GM12878 (cell line): Measurements from ENCODE around the gene C22orf15. TPM values are rescaled to one million over a fixed set of nuclear protein-coding genes. Genes with fewer than 3 reads are reported as not detected.

Experiments used
- ATAC-seq: fragments of 200-7000 bp; cut with Tn5 transposase; 3 replicates; pipeline ENCODE4 v1.9.1; 2020; ENCODE audit warnings: mild to moderate bottlenecking, moderate library complexity
- BruUV-seq: library from RNA; stranded (reverse); fragments of 400-500 nt; replicated peaks from 2 replicates; lab custom pipeline; 2021; lab: Mats Ljungman, UMichigan
- CTCF ChIA-PET: fragments of 300-600 bp; sonication (Branson Sonifier 250); formaldehyde crosslinking; extraction: SDS; loops from one replicate; lab custom pipeline; 2021; ENCODE audit warnings: inconsistent platforms; lab: Yijun Ruan, JAX
- POLR2A ChIA-PET: fragments of 350-600 bp; formaldehyde crosslinking; extraction: SDS; loops from one replicate; lab custom pipeline; 2021; ENCODE audit warnings: inconsistent platforms; lab: Charles Lee
- RAD21 ChIA-PET: fragments of 300-600 bp; sonication (Branson Sonifier 250); formaldehyde crosslinking; loops from one replicate; lab custom pipeline; 2023; ENCODE audit warnings: antibody characterized with exemption; ENCODE audit not compliant: unreplicated experiment; lab: Charles Lee
- SMC1A ChIA-PET: fragments of 300-600 bp; sonication (Branson Sonifier 250); formaldehyde crosslinking; loops from one replicate; lab custom pipeline; 2023; ENCODE audit not compliant: unreplicated experiment, uncharacterized antibody; lab: Charles Lee
- DNase-seq: peaks from one replicate; pipeline ENCODE4 v3.0.0-alpha.2; 2011; ENCODE audit warnings: low read depth, low spot score
- FAIRE-seq: peaks from 3 replicates; lab custom pipeline; 2011; peaks lifted over from hg19 to GRCh38; lab: Jason Lieb, UNC
- H2AFZ ChIP-seq: 2 replicates; pipeline ENCODE4 v1.6.0; 2011; ENCODE audit warnings: low read depth, low read length, control low read depth; ENCODE audit not compliant: control insufficient read depth
- H3K27ac ChIP-seq: 2 replicates; pipeline ENCODE4 v1.5.1; 2011; ENCODE audit warnings: control low read depth; ENCODE audit not compliant: control insufficient read depth, insufficient read depth
- H3K27me3 ChIP-seq, 2 experiments: replicated peaks in 1 of 2; 2 replicates each; pipeline versions ENCODE4 v1.6.0 to v1.6.1; 2011; ENCODE audit warnings: low read length in 1 of 2; ENCODE audit not compliant: control insufficient read depth in 2 of 2, insufficient read depth in 2 of 2
- H3K36me3 ChIP-seq, 2 experiments: 2 replicates each; pipeline ENCODE4 v1.5.1; 2011; ENCODE audit warnings: low read length in 1 of 2; ENCODE audit not compliant: control insufficient read depth in 2 of 2, insufficient read depth in 2 of 2
- H3K4me1 ChIP-seq: 2 replicates; pipeline ENCODE4 v1.6.1; 2011; ENCODE audit warnings: mild to moderate bottlenecking, low read length, moderate library complexity, mixed read lengths; ENCODE audit not compliant: control insufficient read depth, insufficient read depth
- H3K4me2 ChIP-seq: 2 replicates; pipeline ENCODE4 v1.6.0; 2011; ENCODE audit warnings: control low read depth; ENCODE audit not compliant: control insufficient read depth, insufficient read depth
- H3K4me3 ChIP-seq: fragments of 200-600 bp; sonication (generic); 2 replicates; pipeline ENCODE4 v1.5.1; 2016
- H3K79me2 ChIP-seq: 2 replicates; pipeline ENCODE4 v1.6.0; 2011; ENCODE audit warnings: low read length; ENCODE audit not compliant: control insufficient read depth, insufficient read depth
- H3K9ac ChIP-seq: 2 replicates; pipeline ENCODE4 v1.8.0; 2011; ENCODE audit warnings: low read length, control low read depth, mixed read lengths; ENCODE audit not compliant: control insufficient read depth, insufficient read depth
- H3K9me3 ChIP-seq: replicated peaks from 3 replicates; pipeline ENCODE4 v1.5.1; 2011; ENCODE audit warnings: mild to moderate bottlenecking, low read length; ENCODE audit not compliant: control insufficient read depth, insufficient read depth
- H4K20me1 ChIP-seq: 2 replicates; pipeline ENCODE4 v1.6.0; 2011; ENCODE audit not compliant: control insufficient read depth, insufficient read depth
- BRCA1 ChIP-seq: IDR thresholded peaks from 2 replicates; pipeline ENCODE4 v1.6.1; 2011; ENCODE audit warnings: low read depth, low read length, improper control_type of control experiment
- CTCF ChIP-seq, 3 experiments: IDR thresholded peaks in 2 of 3; conservative IDR thresholded peaks in 1 of 3; 2 replicates each; pipeline ENCODE4 v1.5.1; 2011; ENCODE audit warnings: low read depth in 3 of 3, low read length in 3 of 3, mild to moderate bottlenecking in 3 of 3, control low read depth in 2 of 3, moderate library complexity in 2 of 3, inconsistent platforms in 1 of 3, mixed read lengths in 1 of 3; ENCODE audit not compliant: control insufficient read depth in 2 of 3, insufficient read depth in 1 of 3; ENCODE audit errors: extremely low read depth in 1 of 3
- E2F8 ChIP-seq: fragments of 450-650 bp; IDR thresholded peaks from 2 replicates; pipeline ENCODE4 v1.6.1; 2018; ENCODE audit warnings: mild to moderate bottlenecking, low read depth, moderate library complexity; ENCODE audit not compliant: partially characterized antibody
- ELK1 ChIP-seq: IDR thresholded peaks from 2 replicates; pipeline ENCODE4 v1.6.1; 2012; ENCODE audit warnings: low read depth, low read length, improper control_type of control experiment
- NFIC ChIP-seq: IDR thresholded peaks from 2 replicates; pipeline ENCODE4 v1.6.1; 2012; ENCODE audit warnings: low read depth, mild to moderate bottlenecking, inconsistent platforms, low read length, moderate library complexity
- PRDM15 ChIP-seq: fragments of 450-650 bp; formaldehyde crosslinking; IDR thresholded peaks from 2 replicates; pipeline ENCODE4 v1.4.0; 2020; ENCODE audit warnings: mild to moderate bottlenecking, moderate library complexity
- SIN3A ChIP-seq: IDR thresholded peaks from 2 replicates; pipeline ENCODE4 v1.6.1; 2012; ENCODE audit warnings: low read depth, low read length, improper control_type of control experiment
- ZNF592 ChIP-seq: fragments of 450-650 bp; IDR thresholded peaks from 2 replicates; pipeline ENCODE4 v1.6.1; 2017; ENCODE audit warnings: mild to moderate bottlenecking, moderate library complexity
- ZNF622 ChIP-seq: fragments of 450-650 bp; IDR thresholded peaks from 2 replicates; pipeline ENCODE4 v1.6.1; 2017; ENCODE audit warnings: mild to moderate bottlenecking, inconsistent platforms
- WGBS: methylation state at CpG from one replicate; pipeline ENCODE4 v1.1.6; 2016; ENCODE audit warnings: low lambda C conversion rate; ENCODE audit not compliant: insufficient replicate concordance, insufficient coverage; ENCODE audit errors: missing lambda C conversion rate; 5-methylcytosine and 5-hydroxymethylcytosine counted together
- in situ Hi-C: fragments of 300-500 bp; cut with MboI; formaldehyde crosslinking; loops from 9 replicates; pipeline ENCODE4 v1.14.3; 2018; ENCODE audit warnings: mixed read lengths
- intact Hi-C: fragments of 100-400 bp; cut with micrococcal nuclease; formaldehyde crosslinking; loops from one replicate; pipeline ENCODE4 v1.14.2; 2022; ENCODE audit not compliant: unreplicated experiment
- polyA plus RNA-seq, 11 experiments: library from polyadenylated mRNA; depleted of rRNA in 4 of 11; unstranded in 6 of 11; stranded (reverse) in 5 of 11; fragments of >200 nt; fragmentation: Nextera tagmentation in 4 of 11; fragmentation: Illumina TruSeq in 1 of 11; extraction: Ambion mirVana in 4 of 11; extraction: Trizol in 1 of 11; gene quantifications; 1 replicate in 1 of 11; 2 replicates in 10 of 11; pipeline versions ENCODE4 v1.2.1 to v1.2.3, GENCODE V29; 2011 to 2016; ENCODE audit warnings: inconsistent platforms in 2 of 11, missing spikeins in 2 of 11, low read depth in 1 of 11
- total RNA-seq, 4 experiments: library from RNA; depleted of rRNA in 3 of 4; stranded (reverse); fragments of >200 nt in 3 of 4; fragmentation: Illumina TruSeq in 1 of 4; extraction: Trizol in 1 of 4; gene quantifications; 2 replicates each; pipeline versions ENCODE4 v1.2.1 to v1.2.3, GENCODE V29; 2013 to 2021

The C22orf15 gene
- total and polyA plus RNA-seq, 10 of the 15 experiments (the other 5 are each of a cell fraction or from before 2014, with no cell fraction given), result 0.05 to 0.47 (median 0.13) TPM; not detected in 3

GRCh38 chr22:23778577-23778900 is 15.7 kb downstream of the C22orf15 start:
- CTCF ChIA-PET, result interaction anchor here (1.1 to 1.7 kb wide), 2 partner anchors 11 to 116 kb away, joined by 3 read pairs; partner anchors contain the start of gene MIF
- Histone ChIP-seq H3K79me2 (no peaks in the 10 kb centered on the region), H4K20me1 (no peaks in the 10 kb centered on the region), H3K27me3 (peaks cover 0 to 2% of the 10 kb centered on the region in 2 experiments; a peak in 2 of 4 replicates), H3K27ac (no peak overlapping the region), H3K4me2 (no peak overlapping the region), H2AFZ (no peak overlapping the region), H3K9ac (no peak overlapping the region), H3K4me1 (no peaks in the 10 kb centered on the region), H3K9me3 (no peaks in the 10 kb centered on the region), H3K4me3 (no peak overlapping the region), H3K36me3 (no peaks in the 10 kb centered on the region)
- DNase-seq (no peak), ATAC-seq (no peak; the same call in 2 of the 3 replicates), FAIRE-seq (no peak)
- no TSS peak for BruUV-seq
- 13% methylated on average over 3 of the region's 3 CpGs for WGBS
- in situ Hi-C loops (no loop called here), intact Hi-C loops (no loop called here)
- RAD21 ChIA-PET, result interaction anchor here (1.1 to 1.3 kb wide), 2 partner anchors 67 to 71 kb away, joined by 5 to 6 read pairs; no protein-coding TSS in a partner anchor
- POLR2A ChIA-PET, result interaction anchor here (1.0 kb wide), 1 partner anchor 25 kb away, joined by 3 read pairs; no protein-coding TSS in a partner anchor
- SMC1A ChIA-PET, result interaction anchor here (0.7 to 1.2 kb wide), 2 partner anchors 9 to 45 kb away, joined by 4 read pairs; no protein-coding TSS in a partner anchor
- TF ChIP-seq BRCA1, result no peak
- TF ChIP-seq ZNF622, result no peak
- TF ChIP-seq ELK1, result no peak
- no peak for TF ChIP-seq PRDM15 (CRISPR knock-in tag)
- TF ChIP-seq ZNF592, result no peak
- no peak for TF ChIP-seq CTCF (IDR thresholded peaks at IDR 0.05 in 2 of 3, conservative IDR thresholded peaks at IDR 0.05 in 1 of 3; ENCODE audit: control insufficient read depth in 2 of 3, extremely low read depth in 1 of 3, insufficient read depth in 1 of 3, low read depth in 3 of 3, low read length in 3 of 3)
- TF ChIP-seq E2F8, result no peak
- no peak for TF ChIP-seq NFIC
- TF ChIP-seq SIN3A, result no peak
